ENCODE data around the gene RBMS3. TPM values are rescaled to one million over a fixed set of nuclear protein-coding genes. Genes with fewer than 3 reads are reported as not detected.

RBMS3 gene
- total and polyA plus RNA-seq, 2 experiments from 2014 or later = 3.2 to 7.4 TPM

DNA sequence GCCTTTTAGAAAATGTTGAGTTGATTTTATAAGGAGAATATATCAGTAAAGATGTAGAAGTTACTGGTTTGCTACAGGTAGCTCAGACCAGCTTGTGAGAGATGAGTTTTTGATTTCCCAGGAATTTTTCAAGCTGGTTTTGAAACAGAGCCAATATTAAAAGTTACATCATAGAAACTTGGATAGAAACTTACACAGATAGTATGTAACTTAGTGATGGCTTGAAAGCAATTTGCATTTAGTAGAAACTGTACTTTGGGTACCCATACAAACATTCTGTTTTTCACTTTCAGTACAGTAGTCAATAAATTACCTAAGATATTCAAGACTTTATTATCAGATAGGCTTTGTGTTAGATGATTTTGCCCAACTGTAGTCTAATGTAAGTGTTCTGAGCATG lies 93.4 kb downstream of the RBMS3 start:
- no peak for DNase-seq (ENCODE audit: low spot score)
- Histone ChIP-seq H3K9me2 (ENCODE audit: insufficient read depth) (no peaks in the 10 kb centered on the region), H3K4me2 (no peak overlapping the region), H3K36me3 (ENCODE audit: insufficient read depth) (no peaks in the 10 kb centered on the region), H3K4me3 (no peak overlapping the region), H4K20me1 (replicated peaks; ENCODE audit: insufficient read depth) (no peaks in the 10 kb centered on the region), H3F3A (replicated peaks; ENCODE audit: low read depth) (no peaks in the 10 kb centered on the region), H3K27me3 (ENCODE audit: insufficient read depth) (no peaks in the 10 kb centered on the region), H2AFZ (no peak overlapping the region), H3K4me1 (ENCODE audit: insufficient read depth) (peaks cover 7% of the 10 kb centered on the region; the same call in 1 of the 2 replicates), H3K27ac (ENCODE audit: low read depth) (no peak overlapping the region), H3K79me2 (replicated peaks; ENCODE audit: insufficient read depth) (no peaks in the 10 kb centered on the region)
- Mint-ChIP-seq H3K36me3 (ENCODE audit: low read depth) (no peaks in the 10 kb centered on the region), H3K9me3 (no peaks in the 10 kb centered on the region), H3K27ac (no peak overlapping the region), H3K27me3 (ENCODE audit: insufficient read depth, low read depth, poor library complexity) (peaks cover 4% of the 10 kb centered on the region), H3K4me1 (no peaks in the 10 kb centered on the region), H3K4me3 (no peak overlapping the region)
- TF ChIP-seq, protein P1, sequence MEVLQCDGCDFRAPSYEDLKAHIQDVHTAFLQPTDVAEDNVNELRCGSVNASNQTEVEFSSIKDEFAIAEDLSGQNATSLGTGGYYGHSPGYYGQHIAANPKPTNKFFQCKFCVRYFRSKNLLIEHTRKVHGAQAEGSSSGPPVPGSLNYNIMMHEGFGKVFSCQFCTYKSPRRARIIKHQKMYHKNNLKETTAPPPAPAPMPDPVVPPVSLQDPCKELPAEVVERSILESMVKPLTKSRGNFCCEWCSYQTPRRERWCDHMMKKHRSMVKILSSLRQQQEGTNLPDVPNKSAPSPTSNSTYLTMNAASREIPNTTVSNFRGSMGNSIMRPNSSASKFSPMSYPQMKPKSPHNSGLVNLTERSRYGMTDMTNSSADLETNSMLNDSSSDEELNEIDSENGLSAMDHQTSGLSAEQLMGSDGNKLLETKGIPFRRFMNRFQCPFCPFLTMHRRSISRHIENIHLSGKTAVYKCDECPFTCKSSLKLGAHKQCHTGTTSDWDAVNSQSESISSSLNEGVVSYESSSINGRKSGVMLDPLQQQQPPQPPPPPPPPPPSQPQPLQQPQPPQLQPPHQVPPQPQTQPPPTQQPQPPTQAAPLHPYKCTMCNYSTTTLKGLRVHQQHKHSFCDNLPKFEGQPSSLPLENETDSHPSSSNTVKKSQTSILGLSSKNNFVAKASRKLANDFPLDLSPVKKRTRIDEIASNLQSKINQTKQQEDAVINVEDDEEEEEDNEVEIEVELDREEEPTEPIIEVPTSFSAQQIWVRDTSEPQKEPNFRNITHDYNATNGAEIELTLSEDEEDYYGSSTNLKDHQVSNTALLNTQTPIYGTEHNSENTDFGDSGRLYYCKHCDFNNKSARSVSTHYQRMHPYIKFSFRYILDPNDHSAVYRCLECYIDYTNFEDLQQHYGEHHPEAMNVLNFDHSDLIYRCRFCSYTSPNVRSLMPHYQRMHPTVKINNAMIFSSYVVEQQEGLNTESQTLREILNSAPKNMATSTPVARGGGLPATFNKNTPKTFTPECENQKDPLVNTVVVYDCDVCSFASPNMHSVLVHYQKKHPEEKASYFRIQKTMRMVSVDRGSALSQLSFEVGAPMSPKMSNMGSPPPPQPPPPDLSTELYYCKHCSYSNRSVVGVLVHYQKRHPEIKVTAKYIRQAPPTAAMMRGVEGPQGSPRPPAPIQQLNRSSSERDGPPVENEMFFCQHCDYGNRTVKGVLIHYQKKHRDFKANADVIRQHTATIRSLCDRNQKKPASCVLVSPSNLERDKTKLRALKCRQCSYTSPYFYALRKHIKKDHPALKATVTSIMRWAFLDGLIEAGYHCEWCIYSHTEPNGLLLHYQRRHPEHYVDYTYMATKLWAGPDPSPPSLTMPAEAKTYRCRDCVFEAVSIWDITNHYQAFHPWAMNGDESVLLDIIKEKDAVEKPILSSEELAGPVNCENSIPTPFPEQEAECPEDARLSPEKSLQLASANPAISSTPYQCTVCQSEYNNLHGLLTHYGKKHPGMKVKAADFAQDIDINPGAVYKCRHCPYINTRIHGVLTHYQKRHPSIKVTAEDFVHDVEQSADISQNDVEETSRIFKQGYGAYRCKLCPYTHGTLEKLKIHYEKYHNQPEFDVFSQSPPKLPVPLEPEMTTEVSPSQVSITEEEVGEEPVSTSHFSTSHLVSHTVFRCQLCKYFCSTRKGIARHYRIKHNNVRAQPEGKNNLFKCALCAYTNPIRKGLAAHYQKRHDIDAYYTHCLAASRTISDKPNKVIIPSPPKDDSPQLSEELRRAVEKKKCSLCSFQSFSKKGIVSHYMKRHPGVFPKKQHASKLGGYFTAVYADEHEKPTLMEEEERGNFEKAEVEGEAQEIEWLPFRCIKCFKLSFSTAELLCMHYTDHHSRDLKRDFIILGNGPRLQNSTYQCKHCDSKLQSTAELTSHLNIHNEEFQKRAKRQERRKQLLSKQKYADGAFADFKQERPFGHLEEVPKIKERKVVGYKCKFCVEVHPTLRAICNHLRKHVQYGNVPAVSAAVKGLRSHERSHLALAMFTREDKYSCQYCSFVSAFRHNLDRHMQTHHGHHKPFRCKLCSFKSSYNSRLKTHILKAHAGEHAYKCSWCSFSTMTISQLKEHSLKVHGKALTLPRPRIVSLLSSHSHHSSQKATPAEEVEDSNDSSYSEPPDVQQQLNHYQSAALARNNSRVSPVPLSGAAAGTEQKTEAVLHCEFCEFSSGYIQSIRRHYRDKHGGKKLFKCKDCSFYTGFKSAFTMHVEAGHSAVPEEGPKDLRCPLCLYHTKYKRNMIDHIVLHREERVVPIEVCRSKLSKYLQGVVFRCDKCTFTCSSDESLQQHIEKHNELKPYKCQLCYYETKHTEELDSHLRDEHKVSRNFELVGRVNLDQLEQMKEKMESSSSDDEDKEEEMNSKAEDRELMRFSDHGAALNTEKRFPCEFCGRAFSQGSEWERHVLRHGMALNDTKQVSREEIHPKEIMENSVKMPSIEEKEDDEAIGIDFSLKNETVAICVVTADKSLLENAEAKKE (CRISPR knock-in tag; IDR thresholded peaks at IDR 0.05) = no peak
- TF ChIP-seq JUNB (IDR thresholded peaks at IDR 0.05; ENCODE audit: unreplicated experiment) = no peak
- TF ChIP-seq ZNF331 (CRISPR knock-in tag; IDR thresholded peaks at IDR 0.05; ENCODE audit: low read depth) = no peak
- TF ChIP-seq POLR2AphosphoS5 (IDR thresholded peaks at IDR 0.05; ENCODE audit: low read depth) = no peak
- TF ChIP-seq NANOG (IDR thresholded peaks at IDR 0.05; ENCODE audit: borderline replicate concordance) = no peak
- no peak for TF ChIP-seq EZH2phosphoT487 (IDR thresholded peaks at IDR 0.05; ENCODE audit: unreplicated experiment)
- no peak for TF ChIP-seq ZNF114 (CRISPR knock-in tag; IDR thresholded peaks at IDR 0.05)
- TF ChIP-seq, protein P2, sequence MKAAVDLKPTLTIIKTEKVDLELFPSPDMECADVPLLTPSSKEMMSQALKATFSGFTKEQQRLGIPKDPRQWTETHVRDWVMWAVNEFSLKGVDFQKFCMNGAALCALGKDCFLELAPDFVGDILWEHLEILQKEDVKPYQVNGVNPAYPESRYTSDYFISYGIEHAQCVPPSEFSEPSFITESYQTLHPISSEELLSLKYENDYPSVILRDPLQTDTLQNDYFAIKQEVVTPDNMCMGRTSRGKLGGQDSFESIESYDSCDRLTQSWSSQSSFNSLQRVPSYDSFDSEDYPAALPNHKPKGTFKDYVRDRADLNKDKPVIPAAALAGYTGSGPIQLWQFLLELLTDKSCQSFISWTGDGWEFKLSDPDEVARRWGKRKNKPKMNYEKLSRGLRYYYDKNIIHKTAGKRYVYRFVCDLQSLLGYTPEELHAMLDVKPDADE (IDR thresholded peaks at IDR 0.05) = no peak
- TF ChIP-seq CREB1 (CRISPR knock-in tag; IDR thresholded peaks at IDR 0.05; ENCODE audit: low read depth) = no peak
- TF ChIP-seq, protein P3, sequence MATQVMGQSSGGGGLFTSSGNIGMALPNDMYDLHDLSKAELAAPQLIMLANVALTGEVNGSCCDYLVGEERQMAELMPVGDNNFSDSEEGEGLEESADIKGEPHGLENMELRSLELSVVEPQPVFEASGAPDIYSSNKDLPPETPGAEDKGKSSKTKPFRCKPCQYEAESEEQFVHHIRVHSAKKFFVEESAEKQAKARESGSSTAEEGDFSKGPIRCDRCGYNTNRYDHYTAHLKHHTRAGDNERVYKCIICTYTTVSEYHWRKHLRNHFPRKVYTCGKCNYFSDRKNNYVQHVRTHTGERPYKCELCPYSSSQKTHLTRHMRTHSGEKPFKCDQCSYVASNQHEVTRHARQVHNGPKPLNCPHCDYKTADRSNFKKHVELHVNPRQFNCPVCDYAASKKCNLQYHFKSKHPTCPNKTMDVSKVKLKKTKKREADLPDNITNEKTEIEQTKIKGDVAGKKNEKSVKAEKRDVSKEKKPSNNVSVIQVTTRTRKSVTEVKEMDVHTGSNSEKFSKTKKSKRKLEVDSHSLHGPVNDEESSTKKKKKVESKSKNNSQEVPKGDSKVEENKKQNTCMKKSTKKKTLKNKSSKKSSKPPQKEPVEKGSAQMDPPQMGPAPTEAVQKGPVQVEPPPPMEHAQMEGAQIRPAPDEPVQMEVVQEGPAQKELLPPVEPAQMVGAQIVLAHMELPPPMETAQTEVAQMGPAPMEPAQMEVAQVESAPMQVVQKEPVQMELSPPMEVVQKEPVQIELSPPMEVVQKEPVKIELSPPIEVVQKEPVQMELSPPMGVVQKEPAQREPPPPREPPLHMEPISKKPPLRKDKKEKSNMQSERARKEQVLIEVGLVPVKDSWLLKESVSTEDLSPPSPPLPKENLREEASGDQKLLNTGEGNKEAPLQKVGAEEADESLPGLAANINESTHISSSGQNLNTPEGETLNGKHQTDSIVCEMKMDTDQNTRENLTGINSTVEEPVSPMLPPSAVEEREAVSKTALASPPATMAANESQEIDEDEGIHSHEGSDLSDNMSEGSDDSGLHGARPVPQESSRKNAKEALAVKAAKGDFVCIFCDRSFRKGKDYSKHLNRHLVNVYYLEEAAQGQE (IDR thresholded peaks at IDR 0.05; ENCODE audit: unreplicated experiment) = no peak
- TF ChIP-seq STAT1 (IDR thresholded peaks at IDR 0.05; ENCODE audit: unreplicated experiment) = no peak
- no peak for TF ChIP-seq EZH2 (IDR thresholded peaks at IDR 0.05; ENCODE audit: low read depth, unreplicated experiment)
- TF ChIP-seq, protein P4, sequence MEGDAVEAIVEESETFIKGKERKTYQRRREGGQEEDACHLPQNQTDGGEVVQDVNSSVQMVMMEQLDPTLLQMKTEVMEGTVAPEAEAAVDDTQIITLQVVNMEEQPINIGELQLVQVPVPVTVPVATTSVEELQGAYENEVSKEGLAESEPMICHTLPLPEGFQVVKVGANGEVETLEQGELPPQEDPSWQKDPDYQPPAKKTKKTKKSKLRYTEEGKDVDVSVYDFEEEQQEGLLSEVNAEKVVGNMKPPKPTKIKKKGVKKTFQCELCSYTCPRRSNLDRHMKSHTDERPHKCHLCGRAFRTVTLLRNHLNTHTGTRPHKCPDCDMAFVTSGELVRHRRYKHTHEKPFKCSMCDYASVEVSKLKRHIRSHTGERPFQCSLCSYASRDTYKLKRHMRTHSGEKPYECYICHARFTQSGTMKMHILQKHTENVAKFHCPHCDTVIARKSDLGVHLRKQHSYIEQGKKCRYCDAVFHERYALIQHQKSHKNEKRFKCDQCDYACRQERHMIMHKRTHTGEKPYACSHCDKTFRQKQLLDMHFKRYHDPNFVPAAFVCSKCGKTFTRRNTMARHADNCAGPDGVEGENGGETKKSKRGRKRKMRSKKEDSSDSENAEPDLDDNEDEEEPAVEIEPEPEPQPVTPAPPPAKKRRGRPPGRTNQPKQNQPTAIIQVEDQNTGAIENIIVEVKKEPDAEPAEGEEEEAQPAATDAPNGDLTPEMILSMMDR (conservative IDR thresholded peaks at IDR 0.05; ENCODE audit: low read depth in 2 of 2) = no peak
- ATAC-seq = no peak
